H1 (cell line): ENCODE results near the gene TMEM63A. TPM values are rescaled to one million over a fixed set of nuclear protein-coding genes. Genes with fewer than 3 reads are reported as not detected.

Experiments
- CHD1 ChIP-seq: IDR thresholded peaks from 2 replicates; pipeline ENCODE4 v1.6.1; 2012; ENCODE audit warnings: low read depth, low read length, improper control_type of control experiment
- NANOG ChIP-seq: IDR thresholded peaks from 2 replicates; pipeline ENCODE4 v1.6.1; 2011; ENCODE audit warnings: low read length, low read depth, mild to moderate bottlenecking, inconsistent platforms; ENCODE audit not compliant: insufficient read depth, poor library complexity, severe bottlenecking
- NRF1 ChIP-seq: IDR thresholded peaks from 2 replicates; pipeline ENCODE4 v1.6.1; 2011; ENCODE audit warnings: mild to moderate bottlenecking, low read depth, low read length, improper control_type of control experiment
- SRF ChIP-seq: IDR thresholded peaks from 2 replicates; pipeline ENCODE4 v1.6.1; 2011; ENCODE audit warnings: mild to moderate bottlenecking, low read depth, low read length, moderate library complexity
- ZNF274 ChIP-seq: IDR thresholded peaks from 2 replicates; pipeline ENCODE4 v1.7.0; 2012; ENCODE audit warnings: low read length, borderline replicate concordance; ENCODE audit errors: extremely low read depth
- polyA plus RNA-seq, 7 experiments: library from polyadenylated mRNA; depleted of rRNA in 3 of 7; stranded (reverse) in 5 of 7; unstranded in 2 of 7; fragments of >200 nt in 5 of 7; fragments of 200-250 nt in 2 of 7; gene quantifications; 1 replicate in 5 of 7; 2 replicates in 1 of 7; 4 replicates in 1 of 7; pipeline versions ENCODE4 v1.2.1 to v1.2.3, GENCODE V29; 2011 to 2013; ENCODE audit warnings: missing spikeins in 2 of 7, mixed read lengths in 2 of 7
- total RNA-seq: library from RNA; stranded (reverse); fragmentation: NEBNext Ultra II Directional; extraction: Animal tissue kit (Norgen Biotek cat#: 25700); gene quantifications from 2 replicates; pipeline ENCODE4 v1.2.1, GENCODE V29; 2021
- TF ChIP-seq, protein P1 (sequence below), 3 experiments: IDR thresholded peaks; 1 replicate in 2 of 3; 2 replicates in 1 of 3; pipeline versions ENCODE4 v1.5.1 to v1.6.1; 2011; ENCODE audit warnings: low read length in 3 of 3, mild to moderate bottlenecking in 3 of 3, inconsistent platforms in 2 of 3, low read depth in 1 of 3, moderate library complexity in 1 of 3; ENCODE audit not compliant: insufficient read depth in 1 of 3; ENCODE audit errors: control extremely low read depth in 1 of 3
- TF ChIP-seq, protein P2 (sequence below): IDR thresholded peaks from 2 replicates; pipeline ENCODE4 v1.6.1; 2012; ENCODE audit warnings: inconsistent platforms

Gene TMEM63A
- total and polyA plus RNA-seq, 2 of the 8 experiments (the other 6 are each of a cell fraction or from before 2014, with no cell fraction given) = 26.1 to 55.4 TPM

DNA sequence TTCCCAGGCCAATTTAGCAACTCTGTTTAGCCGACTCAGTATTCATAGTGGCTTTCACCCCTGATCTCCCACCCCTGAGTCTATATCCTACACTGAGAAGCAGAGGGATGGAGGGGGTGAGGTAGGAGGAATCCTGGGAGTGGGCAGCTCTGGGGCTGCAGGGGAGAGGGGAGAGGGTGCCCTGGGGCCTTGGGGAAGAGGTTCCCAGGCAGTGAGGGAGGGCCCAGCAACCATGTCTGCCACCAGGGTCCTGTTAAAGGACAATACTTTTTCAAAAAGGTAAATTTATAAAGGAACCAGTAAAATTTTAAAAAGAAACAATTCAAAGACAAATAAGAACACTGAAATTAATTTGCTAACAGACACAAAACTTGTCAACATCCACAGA is 42.0 kb downstream of the TMEM63A start (continued):
- TF ChIP-seq, protein P1, sequence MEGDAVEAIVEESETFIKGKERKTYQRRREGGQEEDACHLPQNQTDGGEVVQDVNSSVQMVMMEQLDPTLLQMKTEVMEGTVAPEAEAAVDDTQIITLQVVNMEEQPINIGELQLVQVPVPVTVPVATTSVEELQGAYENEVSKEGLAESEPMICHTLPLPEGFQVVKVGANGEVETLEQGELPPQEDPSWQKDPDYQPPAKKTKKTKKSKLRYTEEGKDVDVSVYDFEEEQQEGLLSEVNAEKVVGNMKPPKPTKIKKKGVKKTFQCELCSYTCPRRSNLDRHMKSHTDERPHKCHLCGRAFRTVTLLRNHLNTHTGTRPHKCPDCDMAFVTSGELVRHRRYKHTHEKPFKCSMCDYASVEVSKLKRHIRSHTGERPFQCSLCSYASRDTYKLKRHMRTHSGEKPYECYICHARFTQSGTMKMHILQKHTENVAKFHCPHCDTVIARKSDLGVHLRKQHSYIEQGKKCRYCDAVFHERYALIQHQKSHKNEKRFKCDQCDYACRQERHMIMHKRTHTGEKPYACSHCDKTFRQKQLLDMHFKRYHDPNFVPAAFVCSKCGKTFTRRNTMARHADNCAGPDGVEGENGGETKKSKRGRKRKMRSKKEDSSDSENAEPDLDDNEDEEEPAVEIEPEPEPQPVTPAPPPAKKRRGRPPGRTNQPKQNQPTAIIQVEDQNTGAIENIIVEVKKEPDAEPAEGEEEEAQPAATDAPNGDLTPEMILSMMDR (IDR thresholded peaks at IDR 0.05; ENCODE audit: control extremely low read depth in 1 of 3, insufficient read depth in 1 of 3, low read depth in 1 of 3, low read length in 3 of 3) = no peak
- TF ChIP-seq NRF1 (no peak), NANOG (no peak), CHD1 (no peak), ZNF274 (no peak), SRF (no peak)
- TF ChIP-seq, protein P2, sequence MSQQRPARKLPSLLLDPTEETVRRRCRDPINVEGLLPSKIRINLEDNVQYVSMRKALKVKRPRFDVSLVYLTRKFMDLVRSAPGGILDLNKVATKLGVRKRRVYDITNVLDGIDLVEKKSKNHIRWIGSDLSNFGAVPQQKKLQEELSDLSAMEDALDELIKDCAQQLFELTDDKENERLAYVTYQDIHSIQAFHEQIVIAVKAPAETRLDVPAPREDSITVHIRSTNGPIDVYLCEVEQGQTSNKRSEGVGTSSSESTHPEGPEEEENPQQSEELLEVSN = no peak
